ENCODE measurements around the gene ZP1.

ZP1 gene

GRCh38 chr11:60848714-60849151 lies 18.6 kb upstream of the ZP1 start (continued):
- TF ChIP-seq ZNF121 (tag by site-specific recombination; IDR thresholded peaks at IDR 0.05) (no peak), PRDM1 (tag by site-specific recombination; IDR thresholded peaks at IDR 0.05) (no peak), ZFP41 (tag by site-specific recombination; IDR thresholded peaks at IDR 0.05; ENCODE audit: borderline replicate concordance) (no peak), FEZF1 (tag by site-specific recombination; IDR thresholded peaks at IDR 0.05) (no peak)

GRCh38 chr11:60849641-60850520 lies 17.5 kb upstream of the ZP1 start:
- Histone ChIP-seq H3K4me1 (ENCODE audit: control insufficient read depth, insufficient read depth, low read length) (no peaks in the 10 kb centered on the region), H3K36me3 (ENCODE audit: control insufficient read depth in 2 of 2, insufficient read depth in 1 of 2, low read length in 2 of 2) (peaks cover 0 to 62% of the 10 kb centered on the region in 2 experiments; a peak in 1 of 3 replicates), H3K4me3 (ENCODE audit: low read depth, low read length) (no peak overlapping the region), H3K27ac (ENCODE audit: extremely low read depth, low read depth, low read length) (no peak overlapping the region), H3K9me3 (ENCODE audit: control insufficient read depth, insufficient read depth, low read depth, low read length) (no peaks in the 10 kb centered on the region)
- ChIA-PET CTCF (interaction anchor here (1.2 kb wide), 2 partner anchors 19 to 50 kb away, joined by 3 to 4 read pairs; no protein-coding TSS in a partner anchor), POLR2A (no interaction called here)
- TF ChIP-seq EGR2 (tag by site-specific recombination; IDR thresholded peaks at IDR 0.05; ENCODE audit: low read depth) (no peak), KLF10 (tag by site-specific recombination; IDR thresholded peaks at IDR 0.05) (no peak)
- TF ChIP-seq, protein P1, sequence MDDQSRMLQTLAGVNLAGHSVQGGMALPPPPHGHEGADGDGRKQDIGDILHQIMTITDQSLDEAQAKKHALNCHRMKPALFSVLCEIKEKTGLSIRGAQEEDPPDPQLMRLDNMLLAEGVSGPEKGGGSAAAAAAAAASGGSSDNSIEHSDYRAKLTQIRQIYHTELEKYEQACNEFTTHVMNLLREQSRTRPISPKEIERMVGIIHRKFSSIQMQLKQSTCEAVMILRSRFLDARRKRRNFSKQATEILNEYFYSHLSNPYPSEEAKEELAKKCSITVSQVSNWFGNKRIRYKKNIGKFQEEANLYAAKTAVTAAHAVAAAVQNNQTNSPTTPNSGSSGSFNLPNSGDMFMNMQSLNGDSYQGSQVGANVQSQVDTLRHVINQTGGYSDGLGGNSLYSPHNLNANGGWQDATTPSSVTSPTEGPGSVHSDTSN (CRISPR knock-in tag; IDR thresholded peaks at IDR 0.05), result no peak

GRCh38 chr11:60851327-60852104 lies 15.8 kb upstream of the ZP1 start:
- ChIA-PET CTCF (interaction anchor here (1.6 kb wide), 1 partner anchor 20 kb away, joined by 3 read pairs; no protein-coding TSS in a partner anchor), POLR2A (no interaction called here)
- Histone ChIP-seq H3K9me3 (ENCODE audit: control insufficient read depth, insufficient read depth, low read depth, low read length) (no peaks in the 10 kb centered on the region), H3K36me3 (ENCODE audit: control insufficient read depth in 2 of 2, insufficient read depth in 1 of 2, low read length in 2 of 2) (peaks cover 0 to 51% of the 10 kb centered on the region in 2 experiments; a peak in 1 of 3 replicates), H3K27ac (ENCODE audit: extremely low read depth, low read depth, low read length) (no peak overlapping the region), H3K4me1 (ENCODE audit: control insufficient read depth, insufficient read depth, low read length) (no peaks in the 10 kb centered on the region), H3K4me3 (ENCODE audit: low read depth, low read length) (no peak overlapping the region)
- TF ChIP-seq ZNF37A (tag by site-specific recombination; IDR thresholded peaks at IDR 0.05) (no peak), ZNF148 (tag by site-specific recombination; IDR thresholded peaks at IDR 0.05; ENCODE audit: borderline replicate concordance) (no peak), ZXDB (tag by site-specific recombination; IDR thresholded peaks at IDR 0.05) (no peak), ZSCAN23 (tag by site-specific recombination; IDR thresholded peaks at IDR 0.05) (no peak), ZFP3 (tag by site-specific recombination; IDR thresholded peaks at IDR 0.05; ENCODE audit: low read depth) (no peak), FEZF1 (tag by site-specific recombination; IDR thresholded peaks at IDR 0.05) (no peak), TRIM28 (IDR thresholded peaks at IDR 0.05; ENCODE audit: borderline replicate concordance, low read length) (no peak), ZNF449 (tag by site-specific recombination; IDR thresholded peaks at IDR 0.05) (no peak)
- TF ChIP-seq, protein P2, sequence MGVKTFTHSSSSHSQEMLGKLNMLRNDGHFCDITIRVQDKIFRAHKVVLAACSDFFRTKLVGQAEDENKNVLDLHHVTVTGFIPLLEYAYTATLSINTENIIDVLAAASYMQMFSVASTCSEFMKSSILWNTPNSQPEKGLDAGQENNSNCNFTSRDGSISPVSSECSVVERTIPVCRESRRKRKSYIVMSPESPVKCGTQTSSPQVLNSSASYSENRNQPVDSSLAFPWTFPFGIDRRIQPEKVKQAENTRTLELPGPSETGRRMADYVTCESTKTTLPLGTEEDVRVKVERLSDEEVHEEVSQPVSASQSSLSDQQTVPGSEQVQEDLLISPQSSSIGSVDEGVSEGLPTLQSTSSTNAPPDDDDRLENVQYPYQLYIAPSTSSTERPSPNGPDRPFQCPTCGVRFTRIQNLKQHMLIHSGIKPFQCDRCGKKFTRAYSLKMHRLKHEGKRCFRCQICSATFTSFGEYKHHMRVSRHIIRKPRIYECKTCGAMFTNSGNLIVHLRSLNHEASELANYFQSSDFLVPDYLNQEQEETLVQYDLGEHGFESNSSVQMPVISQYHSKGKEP (tag by site-specific recombination; IDR thresholded peaks at IDR 0.05), result no peak
- TF ChIP-seq, protein P1 (CRISPR knock-in tag; IDR thresholded peaks at IDR 0.05), result no peak

Data from HEK293 (cell line).